Activated CD4-positive, alpha-beta T cell treated with anti-CD3 and anti-CD28 coated beads, Interleukin-2, amount 50 U/mL, for 1 hour (primary cell): ENCODE data around the gene NMUR1.
"Not testable (repeated sequence)": the region's sequence is repeated elsewhere in the genome, so short reads cannot be mapped to it uniquely, and the experiment has no call there.

Experiments used
- DNase-seq: peaks from one replicate; pipeline ENCODE4 v3.0.0-alpha.2; 2020

Gene NMUR1, protein sequence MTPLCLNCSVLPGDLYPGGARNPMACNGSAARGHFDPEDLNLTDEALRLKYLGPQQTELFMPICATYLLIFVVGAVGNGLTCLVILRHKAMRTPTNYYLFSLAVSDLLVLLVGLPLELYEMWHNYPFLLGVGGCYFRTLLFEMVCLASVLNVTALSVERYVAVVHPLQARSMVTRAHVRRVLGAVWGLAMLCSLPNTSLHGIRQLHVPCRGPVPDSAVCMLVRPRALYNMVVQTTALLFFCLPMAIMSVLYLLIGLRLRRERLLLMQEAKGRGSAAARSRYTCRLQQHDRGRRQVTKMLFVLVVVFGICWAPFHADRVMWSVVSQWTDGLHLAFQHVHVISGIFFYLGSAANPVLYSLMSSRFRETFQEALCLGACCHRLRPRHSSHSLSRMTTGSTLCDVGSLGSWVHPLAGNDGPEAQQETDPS

GRCh38 chr2:231530099-231531011 is at the start of gene NMUR1:
TSS of gene NMUR1 (minus strand) at chr2:231530445. CDS start at chr2:231530361, 84 bp downstream.
- peak; percentile 65 for DNase-seq

DNA sequence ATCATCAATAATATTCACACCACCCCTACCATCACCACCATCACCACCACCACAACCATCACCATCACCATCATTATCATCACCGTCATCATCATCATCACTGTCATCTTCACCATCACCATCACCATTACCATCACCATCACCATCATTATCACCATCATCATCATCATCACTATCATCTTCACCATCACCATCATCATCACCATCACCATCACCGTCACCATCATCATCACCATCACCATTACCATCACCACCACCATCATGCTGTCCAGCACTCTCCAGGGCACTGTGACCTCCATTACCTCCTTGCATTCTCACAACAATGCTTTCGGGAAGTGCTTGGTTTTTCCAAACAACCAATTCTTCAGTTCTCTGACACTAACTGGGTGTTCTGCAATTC is 49.3 kb upstream of the NMUR1 start:
- DNase-seq: no peak

DNA sequence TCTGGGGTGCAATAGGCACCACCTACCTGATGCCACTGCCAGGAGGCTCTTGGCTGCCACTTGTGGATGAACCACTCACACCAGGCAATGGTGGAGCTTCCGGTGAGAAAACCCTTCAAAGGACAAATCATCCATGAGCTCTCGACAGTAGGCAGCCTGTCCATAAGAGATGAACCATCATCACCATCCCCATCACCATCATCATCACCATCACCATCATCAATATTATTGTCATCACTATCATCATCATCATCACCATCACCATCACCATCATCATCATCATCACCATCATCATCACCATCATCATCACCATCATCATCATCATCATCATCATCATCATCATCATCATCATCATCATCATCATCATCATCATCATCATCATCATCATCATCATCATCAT is 48.4 kb upstream of the NMUR1 start:
- DNase-seq: not testable (repeated sequence)

DNA sequence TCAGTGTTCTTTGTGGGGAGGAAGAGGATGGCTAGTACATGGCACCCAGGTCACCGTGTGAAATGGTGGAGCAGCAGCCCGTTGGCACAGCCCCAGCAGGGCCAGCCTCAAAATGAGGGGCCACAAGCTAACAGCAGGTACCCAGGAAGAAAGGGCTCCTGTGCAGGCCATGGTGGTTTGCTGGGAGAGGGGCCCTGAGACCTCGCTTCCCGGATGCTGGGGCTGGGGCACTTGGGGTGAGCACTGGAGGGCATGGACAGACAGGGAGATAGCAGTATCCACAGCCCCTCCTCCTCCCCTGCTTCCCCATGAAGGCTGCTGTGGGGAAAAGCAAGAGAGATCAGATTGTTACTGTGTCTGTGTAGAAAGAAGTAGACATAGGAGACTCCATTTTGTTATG is 46.2 kb upstream of the NMUR1 start:
- DNase-seq: no peak

DNA sequence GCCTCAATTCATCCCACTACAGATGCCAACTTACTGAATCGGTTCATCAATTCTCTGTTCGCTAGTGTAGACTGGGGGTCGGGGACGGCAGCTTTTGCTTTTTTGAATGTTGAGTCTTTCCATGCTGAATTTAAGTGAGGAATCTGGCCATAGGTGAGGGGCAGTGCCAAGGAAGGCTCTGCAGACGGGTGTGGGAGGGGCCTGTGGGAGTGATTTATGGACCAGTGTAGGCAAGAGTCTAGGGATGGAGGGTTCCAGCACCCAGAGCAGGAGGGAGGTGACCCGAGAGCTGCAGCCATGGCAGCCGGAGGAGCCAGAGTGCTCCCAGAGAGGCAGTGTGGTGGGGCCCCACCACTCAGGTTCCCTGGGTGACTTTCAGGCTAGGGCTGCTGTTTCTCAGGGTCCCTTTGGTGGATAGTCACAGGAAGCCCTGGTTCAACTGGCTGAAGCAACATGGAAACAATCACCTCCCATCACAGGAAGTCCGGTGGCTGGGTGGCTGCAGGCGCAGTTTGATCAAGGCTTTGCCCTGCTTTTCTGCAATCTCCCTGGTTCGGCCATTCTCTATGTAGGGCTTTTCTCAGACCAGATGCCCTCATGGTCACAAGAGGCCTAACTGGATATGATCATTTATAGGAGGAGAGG is 45.5 kb upstream of the NMUR1 start:
- DNase-seq: no peak

GRCh38 chr2:231573698-231574421 is 43.6 kb upstream of the NMUR1 start:
- DNase-seq: no peak

DNA sequence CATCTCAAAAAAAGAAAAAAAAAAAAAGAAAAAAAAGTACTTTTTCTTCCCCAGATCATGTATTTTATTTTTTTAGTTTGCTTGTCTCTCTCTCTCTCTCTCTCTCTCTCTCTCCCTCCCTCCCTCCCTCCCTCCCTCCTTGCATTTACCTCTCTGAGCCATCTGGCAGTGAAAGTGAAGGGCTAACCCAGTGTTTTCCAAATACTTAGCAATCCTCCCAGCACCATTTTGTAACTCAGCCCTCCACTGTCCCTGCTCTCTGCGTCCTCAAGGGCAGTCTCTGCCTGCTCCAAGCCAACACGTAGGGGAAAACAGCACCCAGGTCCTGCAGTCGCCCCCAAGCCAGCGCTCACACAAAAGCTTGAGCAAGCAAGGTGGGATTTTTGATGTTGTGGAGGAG is 42.9 kb upstream of the NMUR1 start:
- no peak for DNase-seq

- DNase-seq: no peak
Measured at GRCh38 chr2:231571661-231572191, 41.5 kb upstream of the NMUR1 start.

DNA sequence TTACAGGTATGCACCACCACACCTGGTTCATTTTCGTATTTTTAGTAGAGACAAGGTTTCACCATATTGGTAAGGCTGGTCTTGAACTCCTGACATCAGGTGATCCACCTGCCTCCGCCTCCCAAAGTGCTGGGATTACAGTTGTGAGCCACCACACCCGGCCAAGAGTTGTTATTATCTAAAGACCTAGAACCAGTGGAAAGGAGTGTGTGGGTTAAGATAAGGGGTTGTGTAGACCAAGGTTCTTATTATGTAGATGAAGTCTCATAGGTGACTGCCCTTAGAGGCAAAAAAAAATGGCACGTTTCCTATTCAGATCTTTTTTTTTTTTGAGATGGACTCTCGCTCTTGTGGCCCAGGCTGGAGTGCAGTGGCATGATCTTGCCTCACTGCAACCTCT is 40.7 kb upstream of the NMUR1 start:
- not testable (repeated sequence) for DNase-seq

DNA sequence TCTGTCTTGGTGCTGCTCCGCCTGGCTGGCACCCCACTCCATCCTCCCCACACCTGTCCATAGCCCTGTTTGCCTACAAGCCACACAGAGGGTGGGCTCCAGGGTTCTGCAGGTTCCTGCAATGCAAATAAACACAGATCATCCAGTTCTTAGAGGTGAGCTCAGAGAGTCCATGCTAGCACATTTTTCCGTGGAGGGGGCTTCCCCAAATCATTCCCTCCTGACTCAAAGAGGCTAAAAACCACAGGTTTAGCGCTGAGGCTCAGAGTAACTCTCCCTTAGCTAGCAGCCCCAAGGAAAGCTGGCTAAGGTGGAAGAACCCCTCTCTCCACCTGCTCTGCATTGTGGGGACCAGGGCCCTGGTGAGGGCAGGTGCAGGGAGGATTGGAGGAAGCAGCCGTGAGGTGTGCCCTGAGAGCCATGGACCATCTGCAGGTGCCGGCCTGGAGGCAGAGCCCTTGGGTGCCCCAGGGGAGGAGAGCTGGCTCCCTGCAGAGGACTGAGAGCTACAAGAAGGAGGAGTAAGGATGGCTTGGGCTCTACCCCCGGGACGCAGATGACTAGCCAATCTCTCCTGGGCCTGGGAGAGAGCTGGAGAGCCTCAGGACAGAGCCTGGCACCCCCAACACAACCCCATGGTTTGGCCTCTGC is 38.7 kb upstream of the NMUR1 start:
- no peak for DNase-seq

GRCh38 chr2:231568098-231568784 is 38.0 kb upstream of the NMUR1 start:
- no peak for DNase-seq

- no peak for DNase-seq
Measured at GRCh38 chr2:231567159-231567558, 36.9 kb upstream of the NMUR1 start.

GRCh38 chr2:231565887-231566594 is 35.8 kb upstream of the NMUR1 start:
- no peak for DNase-seq

DNA sequence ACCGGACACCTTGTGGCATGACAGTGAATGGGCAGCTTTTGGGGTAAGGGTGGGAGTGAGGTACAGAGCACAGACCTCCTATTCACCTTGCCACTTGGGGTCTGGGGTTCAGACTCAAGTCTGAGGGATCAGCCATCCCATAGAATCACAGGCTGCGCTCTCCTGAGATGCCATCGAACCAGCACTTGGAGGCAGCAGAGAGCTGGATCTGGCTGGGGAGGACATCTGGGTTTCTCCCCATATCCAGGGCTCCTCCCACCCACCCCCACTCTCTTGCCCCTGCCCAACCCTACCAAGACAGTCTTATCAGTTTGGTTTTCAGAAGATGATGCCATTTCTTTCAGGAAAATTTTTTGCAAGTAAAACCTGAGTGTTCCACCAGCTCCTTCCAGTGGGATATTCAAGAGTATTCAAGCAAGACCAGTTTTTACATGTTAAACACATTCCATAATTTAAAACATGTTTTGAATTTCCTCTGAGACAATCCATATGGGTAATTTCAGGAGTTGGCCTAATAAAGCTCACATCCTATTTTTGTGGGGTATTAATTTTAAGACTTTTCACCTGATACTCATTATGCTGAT is 33.2 kb upstream of the NMUR1 start:
- no peak for DNase-seq

GRCh38 chr2:231557571-231558217 is 27.4 kb upstream of the NMUR1 start:
- peak; percentile 49 for DNase-seq

DNA sequence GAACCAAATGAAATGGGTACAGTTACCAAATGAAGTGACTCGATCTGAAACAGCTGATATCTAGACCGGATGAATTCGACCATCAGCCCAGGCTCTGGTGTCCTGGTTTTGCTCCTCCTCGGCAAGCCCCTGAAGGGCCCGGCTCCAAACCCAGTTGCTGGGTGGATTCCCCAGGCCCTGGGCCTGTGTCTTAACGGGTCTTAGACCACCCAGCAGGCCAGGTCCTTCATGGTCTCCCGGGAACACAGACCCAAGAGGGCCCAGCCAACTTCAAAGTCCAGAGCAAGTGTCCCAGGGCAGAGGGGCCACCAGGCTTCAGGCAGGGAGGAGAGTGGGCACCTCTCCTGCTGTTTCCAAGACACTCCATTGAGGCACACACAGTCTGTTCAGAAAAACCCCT is 26.7 kb upstream of the NMUR1 start:
- no peak for DNase-seq

- DNase-seq: not testable (repeated sequence)
Measured at GRCh38 chr2:231556496-231556895, 26.3 kb upstream of the NMUR1 start.

DNA sequence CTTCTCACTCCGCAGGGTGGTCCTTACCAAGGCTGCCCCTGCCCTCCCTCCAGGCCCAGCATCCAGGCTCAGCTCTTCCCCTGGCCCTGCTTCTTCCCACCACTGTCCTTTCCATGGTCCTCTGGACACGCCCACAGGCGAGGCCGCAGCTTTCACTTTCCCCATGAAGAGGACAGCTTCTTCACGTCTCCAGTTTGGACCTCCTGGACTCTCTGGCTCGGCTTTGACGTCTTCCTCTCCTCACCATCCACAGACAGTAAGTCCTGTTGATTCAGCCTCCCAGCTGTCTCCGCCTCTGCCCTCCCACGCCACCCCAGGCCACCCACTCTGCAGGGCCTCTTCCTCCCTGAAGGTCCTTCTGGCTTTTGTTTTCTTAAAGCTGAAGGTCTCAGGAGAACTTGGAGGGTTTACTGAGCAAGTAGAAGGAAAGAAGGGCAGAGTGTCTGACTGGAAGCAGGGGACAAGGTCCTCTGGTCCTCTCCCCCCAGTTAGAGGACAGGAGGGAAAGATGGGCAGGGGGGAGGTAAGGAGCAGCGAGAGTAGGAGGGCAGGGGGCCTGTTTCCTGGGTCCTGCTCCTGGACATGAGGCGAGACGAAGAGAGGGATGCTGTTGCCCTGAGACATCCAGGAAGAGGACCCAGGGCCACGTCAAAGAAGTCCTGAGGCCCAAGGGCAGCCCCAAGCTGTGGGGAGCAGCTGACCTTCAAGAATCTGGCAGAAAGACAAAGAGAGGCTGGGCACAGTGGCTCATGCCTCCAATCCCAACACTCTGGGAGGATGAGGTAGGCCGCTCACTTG is 24.7 kb upstream of the NMUR1 start:
- DNase-seq: no peak

DNA sequence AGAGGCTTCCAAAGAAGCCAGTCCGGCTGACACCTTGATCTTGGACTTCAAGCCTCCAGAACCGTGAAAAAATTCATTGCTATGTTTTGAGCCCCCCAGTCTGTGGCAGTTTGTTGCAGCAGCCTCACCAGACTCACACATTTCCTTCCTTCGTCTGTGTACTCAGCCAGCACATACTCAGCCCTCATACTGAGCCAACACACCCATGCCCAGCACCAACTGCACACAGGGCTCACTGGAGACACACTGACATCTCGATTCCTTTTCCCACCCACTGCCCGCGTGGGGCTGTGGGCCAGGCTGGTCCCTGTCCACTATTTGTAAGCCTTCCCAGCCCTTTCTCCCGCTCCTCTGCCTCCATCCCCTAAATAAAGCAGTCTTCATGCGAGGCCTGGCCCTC is 24.1 kb upstream of the NMUR1 start:
- DNase-seq: no peak
